Upper lobe of left lung (tissue), 4 donors: ENCODE results near the gene NPIPB8.
"Not testable (repeated sequence)": the region's sequence is repeated elsewhere in the genome, so short reads cannot be mapped to it uniquely, and the experiment has no call there.

ENCODE experiments used
- CTCF ChIP-seq, 6 experiments: fragments of 450-650 bp in 4 of 6; fragments of 200-600 bp in 2 of 6; sonication (generic) in 2 of 6; IDR thresholded peaks; one replicate each; pipeline ENCODE4 v1.5.1; 2016 to 2019; ENCODE audit warnings: antibody characterized with exemption in 6 of 6
- POLR2A ChIP-seq, 4 donors: fragments of 450-650 bp; IDR thresholded peaks; one replicate each; pipeline ENCODE4 v1.5.1; 2016 to 2017; ENCODE audit warnings: antibody characterized with exemption in 4 of 4, mild to moderate bottlenecking in 2 of 4

- TF ChIP-seq CTCF, POLR2A (IDR thresholded peaks at IDR 0.05): not testable (repeated sequence)
These were observed 25.2 kb upstream of the NPIPB8 start for GRCh38 chr16:28612359-28613280.
